ENCODE results near the gene EPHA2. TPM values are rescaled to one million over a fixed set of nuclear protein-coding genes. Genes with fewer than 3 reads are reported as not detected.

Gene EPHA2
- total RNA-seq, 1 donor: 0.54 TPM

DNA sequence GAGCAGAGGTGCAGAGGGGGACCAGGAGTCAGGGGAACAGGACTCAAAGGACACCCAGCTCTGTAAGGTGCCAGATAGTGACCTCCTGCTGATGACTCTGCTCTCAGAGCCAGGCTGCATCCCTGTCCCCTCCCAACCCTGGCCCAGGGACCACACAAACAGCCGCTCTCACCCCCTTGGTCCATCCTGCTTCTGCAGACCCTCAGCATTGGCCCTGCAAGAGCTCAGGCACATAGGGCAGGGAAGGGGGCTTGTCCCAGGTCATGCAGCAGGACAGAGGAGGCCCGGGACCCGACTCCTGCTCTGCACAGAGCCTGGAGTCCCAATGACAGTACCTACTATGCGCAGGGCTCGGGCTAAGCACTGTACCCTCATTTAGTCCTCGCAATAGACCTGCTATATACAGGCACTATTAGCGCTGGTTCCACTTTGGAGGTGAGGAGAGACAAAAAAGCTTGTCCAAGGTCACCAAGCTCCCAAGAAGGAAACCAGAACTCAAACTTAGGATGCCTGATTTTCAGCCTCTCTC, 15.7 kb downstream of the EPHA2 start:
- DNase-seq (ENCODE audit: low read depth in 2 of 3, low spot score in 2 of 3): no peak

DNA sequence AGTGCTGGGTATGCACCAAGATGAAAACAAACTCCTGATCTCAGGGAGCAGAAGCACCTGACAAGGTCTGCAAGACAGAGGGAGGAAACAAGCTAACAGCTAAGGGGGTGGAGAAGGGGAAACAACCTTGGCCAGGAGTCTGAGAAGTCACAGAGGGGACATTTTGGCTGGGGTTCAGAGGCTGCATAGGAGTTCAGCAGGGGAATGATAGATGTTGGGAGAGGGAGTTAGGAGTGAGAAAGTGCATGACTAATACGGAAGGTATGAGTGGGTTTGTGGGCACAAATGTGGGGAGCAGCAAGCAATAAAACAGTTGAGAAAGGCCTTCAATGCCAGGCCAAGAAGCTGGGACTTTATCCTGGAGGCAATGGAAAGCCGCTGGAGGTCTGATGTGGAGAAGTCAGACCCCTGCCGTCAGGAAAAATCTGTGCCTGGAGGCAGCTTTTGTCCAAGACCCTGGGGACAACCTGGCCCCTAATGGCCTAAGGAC, 16.4 kb downstream of the EPHA2 start:
- no peak for DNase-seq (ENCODE audit: low read depth in 2 of 3, low spot score in 2 of 3)

- no peak for DNase-seq (ENCODE audit: low read depth in 2 of 3, low spot score in 2 of 3)
These were observed 17.1 kb downstream of the EPHA2 start for GRCh38 chr1:16138772-16139221.

DNA sequence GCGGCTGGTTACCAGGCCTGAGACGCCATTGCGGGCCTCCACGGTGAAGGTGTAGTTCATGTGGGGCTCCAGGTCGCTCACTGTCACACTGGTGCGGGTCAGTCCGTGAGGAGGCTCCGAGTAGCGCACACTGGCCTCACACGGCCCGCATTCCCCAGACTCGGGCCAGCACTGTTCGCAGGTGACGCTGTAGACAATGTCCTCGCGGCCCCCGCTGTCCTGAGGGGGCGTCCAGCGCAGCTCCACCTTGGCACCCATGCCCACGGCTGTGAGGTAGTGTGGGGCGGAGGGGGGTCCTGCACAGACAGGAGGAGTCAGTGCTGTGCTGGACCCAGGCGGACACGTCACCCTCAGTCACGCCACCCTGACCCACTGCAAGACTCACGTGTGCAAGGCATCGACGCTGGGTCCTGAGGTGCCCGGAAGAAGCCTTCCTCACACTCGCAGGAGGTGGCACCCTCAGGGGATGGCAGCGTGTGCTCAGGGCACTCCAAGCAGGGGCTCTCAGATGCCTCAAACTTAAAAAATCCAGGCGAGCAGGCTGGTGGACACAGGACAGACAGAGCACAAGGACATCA, 17.9 kb downstream of the EPHA2 start:
- DNase-seq (ENCODE audit: low read depth in 2 of 3, low spot score in 2 of 3): no peak

- no peak for DNase-seq (ENCODE audit: low read depth in 2 of 3, low spot score in 2 of 3)
These were observed 20.4 kb downstream of the EPHA2 start for GRCh38 chr1:16135501-16135900.

DNA sequence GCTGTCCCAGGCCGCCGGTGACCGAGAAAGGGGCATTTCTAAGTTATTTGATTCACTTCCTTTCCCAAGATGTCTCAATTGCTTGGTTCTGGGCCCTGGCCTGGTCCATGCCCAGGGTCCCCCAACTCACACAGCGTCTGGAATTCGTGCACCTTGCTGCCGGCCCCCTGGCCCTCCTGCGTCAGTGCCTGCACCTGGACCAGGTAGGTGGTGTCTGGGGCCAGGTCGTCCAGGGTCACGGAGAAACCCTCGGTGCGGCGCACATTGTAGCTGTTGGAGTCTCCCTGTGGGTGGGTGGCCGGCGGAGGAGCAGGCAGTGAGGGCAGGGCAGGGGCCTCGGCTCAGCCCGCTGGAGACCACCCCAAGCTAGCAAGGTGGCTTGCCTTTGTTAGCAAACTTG, 21.0 kb downstream of the EPHA2 start:
- no peak for DNase-seq (ENCODE audit: low read depth in 2 of 3, low spot score in 2 of 3)

DNA sequence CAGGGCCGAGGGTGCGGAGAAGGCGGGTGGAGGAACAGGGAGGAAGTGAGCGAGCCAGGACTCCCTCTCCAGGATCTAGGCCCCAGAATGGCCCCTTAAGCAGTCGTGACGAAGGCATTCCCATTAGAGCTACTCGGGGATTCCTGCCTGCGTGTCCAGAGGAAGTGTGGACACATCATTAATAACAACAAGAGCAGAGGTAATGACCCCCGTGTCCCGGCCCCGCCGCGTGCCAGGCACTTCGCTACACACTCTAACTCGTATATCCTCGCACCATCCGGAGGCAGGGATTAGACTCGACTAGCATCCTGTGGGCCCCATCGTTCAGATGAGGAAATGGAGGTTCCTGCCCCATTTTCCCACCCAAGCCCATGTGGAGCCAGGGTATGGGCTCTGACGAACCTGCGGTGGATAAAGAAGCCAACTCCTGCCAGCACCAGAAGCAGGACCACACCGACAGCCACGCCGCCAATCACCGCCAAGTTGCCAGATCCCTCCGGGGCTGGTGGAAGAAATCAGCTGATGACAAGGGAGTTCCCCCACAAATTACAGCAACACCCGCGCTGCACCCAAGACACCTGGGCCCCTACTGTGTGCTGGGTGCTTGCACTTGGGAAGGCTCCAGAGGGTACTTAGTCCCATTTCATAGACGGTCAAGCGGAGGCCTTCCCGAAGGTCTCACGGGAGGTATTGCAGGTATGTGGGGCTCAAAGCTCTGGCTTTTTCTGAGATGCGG, 21.6 kb downstream of the EPHA2 start:
- no peak for DNase-seq (ENCODE audit: low read depth in 2 of 3, low spot score in 2 of 3)

DNA sequence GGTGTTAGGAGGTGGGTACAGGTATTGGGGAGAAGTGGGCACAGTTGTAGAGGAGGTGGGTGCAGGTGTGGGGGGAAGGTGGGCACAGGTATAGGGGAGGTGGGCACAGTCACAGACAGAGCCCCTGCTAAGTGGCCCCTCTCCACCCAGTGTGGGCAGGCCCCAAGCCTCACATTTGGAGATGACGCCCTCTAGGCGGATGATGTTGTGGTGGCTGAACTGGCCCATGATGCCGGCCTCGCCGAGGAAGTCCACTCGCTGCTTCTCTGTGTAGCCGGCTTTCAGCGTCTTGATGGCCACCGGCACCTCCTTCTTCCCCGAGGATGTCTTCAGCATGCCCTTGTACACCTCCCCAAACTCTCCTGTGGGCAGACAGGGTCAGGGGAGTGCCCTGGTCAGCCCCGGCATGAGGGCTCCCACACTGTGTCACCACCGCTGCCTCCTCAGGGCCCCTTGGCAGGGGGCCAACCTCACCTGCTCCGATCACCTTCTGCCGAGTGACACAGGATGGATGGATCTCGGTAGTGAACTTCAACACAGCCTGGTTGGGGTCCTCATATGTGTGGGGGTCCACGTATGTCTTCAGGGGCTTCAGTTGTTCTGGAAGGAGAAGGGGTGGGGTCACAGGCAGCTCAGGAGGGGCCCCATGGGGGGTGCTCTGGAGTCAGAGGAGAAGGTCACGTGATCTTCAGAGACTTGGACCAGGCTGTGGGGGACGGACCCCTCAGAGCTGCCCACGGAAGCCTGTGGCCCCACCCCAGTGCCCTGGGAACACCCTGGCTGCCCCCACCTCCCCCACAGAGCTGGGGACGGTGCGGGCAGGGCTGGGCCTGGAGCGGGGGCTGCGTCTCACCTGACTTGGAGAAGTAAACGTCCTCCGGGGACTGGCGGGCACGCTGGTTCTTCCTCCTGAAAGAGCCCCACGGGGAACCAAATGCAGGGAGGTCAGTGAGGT, 22.6 kb downstream of the EPHA2 start:
- no peak for DNase-seq (ENCODE audit: low read depth in 2 of 3, low spot score in 2 of 3)

- DNase-seq (ENCODE audit: low read depth in 2 of 3, low spot score in 2 of 3): no peak
These were observed 23.5 kb downstream of the EPHA2 start for GRCh38 chr1:16132325-16132785.

GRCh38 chr1:16131636-16132324, 24.1 kb downstream of the EPHA2 start:
- DNase-seq (ENCODE audit: low read depth in 2 of 3, low spot score in 2 of 3): no peak

DNA sequence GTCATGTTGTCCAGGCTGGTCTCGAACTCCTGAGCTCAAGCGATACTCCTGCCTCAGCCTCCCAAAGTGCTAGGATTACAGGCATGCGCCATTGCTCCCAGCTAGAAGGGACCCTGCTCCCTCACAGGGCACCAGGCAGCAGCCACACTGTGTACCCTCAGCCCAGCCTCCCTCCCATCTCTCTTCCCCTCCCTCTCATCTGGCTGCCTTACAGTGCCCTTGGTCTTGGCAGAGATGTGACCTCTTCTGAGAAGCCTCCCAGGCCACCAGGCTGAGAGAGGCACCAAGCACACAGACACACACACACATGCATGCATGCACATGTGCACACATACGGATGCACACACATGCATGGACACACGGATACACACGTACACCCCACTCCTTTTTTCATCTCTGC, 25.0 kb downstream of the EPHA2 start:
- DNase-seq (ENCODE audit: low read depth in 2 of 3, low spot score in 2 of 3): no peak

GRCh38 chr1:16129921-16130543, 25.8 kb downstream of the EPHA2 start:
- DNase-seq (ENCODE audit: low read depth in 2 of 3, low spot score in 2 of 3): no peak

DNA sequence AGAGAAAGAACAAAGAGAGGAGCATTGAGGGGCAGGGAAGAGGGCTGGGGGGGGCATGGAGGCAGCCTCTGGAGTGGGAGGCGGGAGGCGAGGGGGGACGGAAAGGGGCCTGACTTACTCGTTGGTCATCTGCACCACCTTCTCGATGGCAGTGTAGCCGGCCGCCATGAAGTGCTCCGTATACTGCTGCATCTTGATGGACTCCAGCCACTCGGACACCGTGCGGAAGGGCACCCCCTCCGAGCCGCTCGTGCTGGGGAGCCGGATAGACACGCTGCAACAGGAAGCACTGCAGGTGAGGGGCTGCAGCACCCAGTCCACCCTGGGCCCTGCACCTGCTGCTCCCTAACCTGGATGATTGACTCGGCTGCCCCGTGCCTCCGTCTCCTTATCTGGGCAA, 26.6 kb downstream of the EPHA2 start:
- DNase-seq (ENCODE audit: low read depth in 2 of 3, low spot score in 2 of 3): no peak

DNA sequence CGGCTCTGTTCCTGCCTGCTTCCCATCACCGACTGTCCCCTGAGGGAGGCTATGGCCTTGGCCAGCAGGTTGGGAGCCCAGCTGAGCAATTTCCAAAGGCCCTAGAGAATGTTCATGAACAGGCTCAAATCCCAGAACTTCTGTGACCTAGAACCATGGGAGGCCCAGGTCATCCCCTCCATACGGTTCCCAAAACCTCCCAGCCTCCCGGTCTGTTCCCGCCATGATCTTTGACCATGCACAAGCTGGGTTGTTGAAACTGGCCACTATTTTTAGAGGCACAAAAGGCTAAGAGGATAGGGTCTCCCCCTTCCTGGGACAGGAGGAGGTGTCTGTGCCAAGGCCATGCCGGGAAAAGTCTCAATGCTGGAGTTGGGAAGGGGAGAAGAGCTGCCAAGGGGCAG, 27.5 kb downstream of the EPHA2 start:
- DNase-seq (ENCODE audit: low read depth in 2 of 3, low spot score in 2 of 3): no peak

DNA sequence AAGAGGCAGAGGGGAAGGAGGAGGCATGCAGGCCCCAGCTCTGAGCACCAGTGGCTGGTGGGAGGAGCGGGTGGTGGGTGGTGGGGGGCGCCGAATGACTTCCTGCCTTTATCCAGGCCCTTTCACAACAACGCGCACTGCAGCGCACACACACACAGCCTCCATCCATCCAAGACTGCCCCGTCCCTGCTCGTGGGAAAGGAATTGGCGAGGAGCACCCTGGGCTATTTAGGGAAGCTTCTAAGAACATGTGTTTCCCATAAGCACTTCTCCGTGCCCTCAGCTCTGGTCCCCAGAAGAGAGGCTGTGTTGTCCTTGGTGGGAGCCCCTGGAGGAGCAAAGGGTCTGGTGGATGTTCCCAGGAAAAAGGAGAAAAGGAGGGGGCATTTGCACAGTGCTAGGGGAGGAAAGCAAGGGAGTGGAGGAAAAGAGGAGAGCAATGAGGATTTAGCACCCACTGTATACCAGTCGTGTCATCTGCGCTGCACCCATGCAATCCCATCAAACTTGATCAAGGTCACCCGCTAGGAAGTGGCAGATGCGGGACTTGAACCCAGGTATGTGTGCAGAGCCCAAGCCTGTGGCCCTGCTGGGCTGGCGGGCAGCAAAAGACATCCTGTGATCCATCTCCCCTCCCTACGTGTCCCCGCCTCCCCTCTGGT, 28.1 kb downstream of the EPHA2 start:
- DNase-seq (ENCODE audit: low read depth in 2 of 3, low spot score in 2 of 3): no peak

GRCh38 chr1:16126743-16127515, 28.9 kb downstream of the EPHA2 start:
- DNase-seq (ENCODE audit: low read depth in 2 of 3, low spot score in 2 of 3): no peak

- DNase-seq (ENCODE audit: low read depth in 2 of 3, low spot score in 2 of 3): no peak
These were observed 29.7 kb downstream of the EPHA2 start for GRCh38 chr1:16126160-16126559.

DNA sequence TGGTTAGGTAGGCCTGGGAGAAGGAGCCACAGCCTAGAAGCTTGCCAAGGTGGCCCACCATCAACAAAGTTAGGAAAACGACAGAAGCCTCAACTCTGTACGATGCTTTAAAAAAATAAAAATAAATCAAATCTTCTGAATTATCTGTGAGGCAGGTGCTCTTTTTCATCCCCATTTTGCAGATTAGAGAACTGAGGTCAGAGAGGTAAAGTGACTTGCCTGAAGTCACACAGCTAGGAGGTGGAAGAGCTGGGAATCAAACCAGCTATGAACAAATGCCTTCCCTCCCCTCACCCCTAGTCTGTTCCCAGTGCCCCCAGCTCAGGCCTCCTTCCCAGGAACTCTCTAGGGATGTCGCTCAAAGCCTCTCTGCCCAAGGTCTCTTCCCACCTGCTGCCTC, 30.4 kb downstream of the EPHA2 start:
- no peak for DNase-seq (ENCODE audit: low read depth in 2 of 3, low spot score in 2 of 3)

GRCh38 chr1:16125088-16125470, 30.8 kb downstream of the EPHA2 start:
- DNase-seq (ENCODE audit: low read depth in 2 of 3, low spot score in 2 of 3): no peak
